HG03039 (cell line): ENCODE measurements around the gene RNU6-1.

Experiments used
- ATAC-seq: cut with Tn5 transposase; IDR thresholded peaks from one replicate; pipeline ENCODE4 v1.9.1; 2021; ENCODE audit warnings: mild to moderate bottlenecking, moderate library complexity; ENCODE audit not compliant: unreplicated experiment

Gene RNU6-1

DNA sequence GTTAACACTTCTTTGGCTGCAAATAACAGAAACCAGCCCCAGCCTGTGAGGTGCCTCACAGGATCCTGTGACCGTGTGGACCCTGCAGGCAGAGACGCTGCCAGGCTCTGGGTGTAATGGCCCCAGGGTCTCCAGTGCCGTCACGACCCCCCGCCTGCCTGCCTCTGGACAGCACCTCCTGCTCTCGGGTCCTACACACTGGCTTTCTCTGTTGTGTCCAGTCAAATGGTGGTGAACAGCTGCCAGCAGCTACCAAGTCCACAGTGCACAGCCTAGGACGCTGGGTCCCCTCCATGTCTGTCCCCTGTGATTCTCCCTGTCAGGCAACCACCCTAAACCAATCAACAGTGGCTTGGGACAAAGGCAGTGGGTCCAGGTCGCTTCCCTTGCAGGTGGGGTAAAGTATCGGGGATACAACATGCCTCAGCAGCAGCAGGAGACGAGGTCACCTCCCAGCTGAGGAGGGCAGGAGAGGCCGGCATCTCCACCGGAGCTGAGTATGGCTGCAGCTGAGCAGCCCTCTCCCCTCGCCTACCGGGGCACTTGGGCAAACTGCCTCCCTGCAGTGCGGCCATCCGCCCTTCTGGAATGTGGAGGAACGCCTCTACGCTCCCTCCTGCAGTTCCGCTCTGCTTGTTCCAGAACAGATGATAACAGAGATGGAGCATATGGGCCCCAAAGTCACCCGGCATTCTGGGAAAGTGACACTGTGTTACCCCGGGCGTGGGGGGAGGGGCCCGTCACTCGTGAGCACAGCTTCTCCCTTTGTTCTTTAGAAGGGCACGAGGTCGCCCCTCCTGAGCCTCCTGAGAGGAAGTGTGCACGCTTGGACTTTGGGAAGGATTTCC is 35.6 kb downstream of the RNU6-1 start:
- ATAC-seq: no peak

DNA sequence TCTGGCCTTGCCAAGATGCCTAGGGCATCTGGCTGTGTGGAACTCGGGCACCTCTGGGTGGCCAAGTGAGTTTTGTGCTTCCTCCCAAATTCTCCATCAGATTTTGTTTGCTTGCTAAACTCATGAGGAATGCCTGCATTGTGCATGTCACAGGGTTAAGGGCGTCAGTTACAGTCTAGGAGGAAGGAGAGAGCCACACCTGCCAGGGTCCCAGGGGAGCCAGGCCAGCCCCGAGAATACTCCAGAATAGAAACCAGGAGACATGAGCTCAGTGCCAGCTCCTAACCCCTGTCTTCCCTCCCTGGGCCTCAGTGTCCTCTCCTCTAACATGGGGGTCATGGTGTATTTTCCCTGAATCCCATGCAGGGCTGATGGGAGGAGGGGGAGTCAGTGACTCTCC is 36.5 kb downstream of the RNU6-1 start:
- no peak for ATAC-seq

DNA sequence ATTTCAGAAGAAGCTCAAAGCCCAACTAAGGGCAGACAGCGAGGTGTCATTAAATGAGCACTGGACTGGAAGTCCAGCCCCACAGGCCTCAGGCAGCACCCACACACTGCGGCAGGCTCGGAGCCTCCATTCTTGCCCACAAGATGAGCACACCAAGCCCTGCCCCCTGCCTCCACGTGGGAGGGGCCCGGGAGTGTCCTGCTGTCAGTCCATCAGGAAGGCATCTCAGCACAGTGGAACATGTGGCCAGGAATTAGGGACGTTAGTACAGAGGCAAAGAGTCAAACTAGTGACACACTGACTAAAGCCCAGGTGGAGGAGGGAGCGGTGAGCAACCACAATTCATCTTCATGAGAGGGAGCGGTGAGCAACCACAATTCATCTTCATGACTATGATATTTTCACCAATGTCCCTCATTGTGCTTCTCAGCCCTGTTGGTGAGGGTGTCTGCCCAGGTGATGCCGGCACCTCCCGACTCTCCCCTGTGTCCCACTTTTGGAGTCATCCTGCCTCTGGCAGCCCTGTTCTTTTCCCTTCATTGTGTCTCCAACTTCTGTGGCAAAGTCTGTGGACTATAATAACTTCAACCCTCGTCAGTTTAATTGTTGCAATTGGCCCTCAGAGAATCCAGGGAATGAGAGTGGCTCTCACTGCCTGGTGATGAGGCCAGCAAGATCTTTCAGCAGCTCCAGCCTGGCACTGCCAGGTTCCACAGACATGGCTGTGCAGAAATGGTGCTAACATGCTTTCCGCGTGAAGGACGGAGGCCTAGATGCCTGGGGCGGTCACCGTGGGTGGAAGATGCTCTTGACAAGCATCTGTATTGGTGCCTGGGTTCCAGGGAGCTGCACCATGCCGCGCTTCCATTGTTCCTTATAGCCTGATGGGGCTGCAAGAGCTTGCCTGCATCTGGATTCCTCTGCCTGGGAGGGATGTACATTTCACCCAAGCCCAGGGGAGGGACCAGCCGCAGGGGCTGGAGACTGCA is 37.6 kb downstream of the RNU6-1 start:
- ATAC-seq: no peak

DNA sequence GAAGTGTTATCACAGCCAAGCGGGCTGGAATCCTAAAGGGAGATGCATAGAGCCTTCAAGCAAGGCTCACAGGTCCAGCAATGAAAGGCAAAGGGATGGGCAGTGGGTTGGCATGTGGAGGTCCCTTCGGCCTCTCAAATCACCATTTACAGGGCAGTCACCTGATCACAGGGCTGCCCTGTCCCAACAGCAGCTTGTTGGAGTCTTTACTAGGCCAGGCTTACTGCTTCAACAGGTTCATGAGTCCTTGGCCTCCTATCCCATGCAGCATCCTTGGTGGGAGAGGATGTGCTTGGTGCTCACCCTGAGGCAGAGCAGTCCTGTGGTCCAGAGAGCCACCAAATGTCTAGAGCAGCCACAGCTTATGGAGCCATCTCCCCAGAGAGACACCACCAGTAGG is 38.7 kb downstream of the RNU6-1 start:
- ATAC-seq: no peak

DNA sequence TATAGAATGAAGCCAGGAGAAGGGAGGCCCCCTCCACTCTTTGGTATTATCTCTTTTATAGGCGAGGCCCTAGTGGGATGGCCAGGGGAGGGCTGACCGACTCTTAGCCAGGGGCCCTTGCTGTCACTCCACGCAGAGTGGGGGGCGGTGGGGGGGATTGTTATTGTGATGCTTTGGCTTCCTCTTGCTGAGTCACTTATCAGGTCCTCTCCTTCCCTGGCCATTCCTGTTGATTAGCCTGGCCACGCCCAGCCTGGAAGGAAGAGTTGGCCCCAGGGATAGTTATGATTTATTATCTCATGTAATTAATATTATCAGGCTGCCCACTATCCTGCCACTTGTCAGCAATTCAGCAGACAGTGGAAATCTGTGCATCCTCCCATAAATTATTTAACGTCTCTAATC is 40.0 kb downstream of the RNU6-1 start:
- no peak for ATAC-seq

DNA sequence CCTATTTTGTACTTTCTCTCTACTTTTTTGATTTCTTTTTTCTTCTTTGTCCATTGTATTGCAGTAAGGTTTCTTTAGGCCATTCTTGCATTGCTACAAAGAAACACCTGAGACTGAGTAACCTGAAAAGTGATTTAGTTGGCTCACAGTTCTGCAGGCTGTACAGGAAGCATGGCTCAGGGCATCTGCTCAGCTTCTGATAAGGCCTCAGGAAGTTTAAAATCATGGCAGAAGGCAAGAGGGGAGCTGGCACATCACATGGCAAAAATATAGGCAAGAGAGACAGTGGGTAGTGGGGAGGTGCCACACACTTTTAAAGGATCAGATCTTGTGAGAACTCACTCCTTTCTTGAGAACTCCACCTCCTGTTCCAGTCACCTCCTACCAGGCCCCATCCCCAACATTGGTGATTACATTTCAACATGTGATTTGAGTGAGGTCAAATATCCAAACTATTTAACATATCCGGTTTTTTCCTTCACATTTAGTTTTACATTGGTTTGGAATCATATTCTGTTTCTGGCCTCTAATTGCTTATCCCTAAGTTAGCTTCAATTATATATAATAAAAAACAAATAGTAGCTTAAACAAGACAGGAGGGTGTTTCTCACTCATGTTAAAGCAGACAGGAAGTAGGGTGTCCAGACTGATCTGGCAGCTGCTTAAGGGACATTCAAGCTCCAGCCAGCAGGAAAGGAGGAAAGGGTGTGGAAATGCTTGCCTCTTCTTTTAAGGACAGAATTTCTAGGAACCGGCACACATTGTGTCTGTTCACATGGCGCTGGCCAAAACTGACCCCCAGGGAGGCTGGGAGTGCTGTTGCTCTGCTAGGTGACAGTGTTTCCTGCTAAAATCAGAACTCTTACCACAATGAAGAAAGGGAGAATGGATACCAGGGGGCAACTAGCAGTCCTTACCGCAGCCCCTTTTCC is 43.4 kb downstream of the RNU6-1 start:
- ATAC-seq: no peak

DNA sequence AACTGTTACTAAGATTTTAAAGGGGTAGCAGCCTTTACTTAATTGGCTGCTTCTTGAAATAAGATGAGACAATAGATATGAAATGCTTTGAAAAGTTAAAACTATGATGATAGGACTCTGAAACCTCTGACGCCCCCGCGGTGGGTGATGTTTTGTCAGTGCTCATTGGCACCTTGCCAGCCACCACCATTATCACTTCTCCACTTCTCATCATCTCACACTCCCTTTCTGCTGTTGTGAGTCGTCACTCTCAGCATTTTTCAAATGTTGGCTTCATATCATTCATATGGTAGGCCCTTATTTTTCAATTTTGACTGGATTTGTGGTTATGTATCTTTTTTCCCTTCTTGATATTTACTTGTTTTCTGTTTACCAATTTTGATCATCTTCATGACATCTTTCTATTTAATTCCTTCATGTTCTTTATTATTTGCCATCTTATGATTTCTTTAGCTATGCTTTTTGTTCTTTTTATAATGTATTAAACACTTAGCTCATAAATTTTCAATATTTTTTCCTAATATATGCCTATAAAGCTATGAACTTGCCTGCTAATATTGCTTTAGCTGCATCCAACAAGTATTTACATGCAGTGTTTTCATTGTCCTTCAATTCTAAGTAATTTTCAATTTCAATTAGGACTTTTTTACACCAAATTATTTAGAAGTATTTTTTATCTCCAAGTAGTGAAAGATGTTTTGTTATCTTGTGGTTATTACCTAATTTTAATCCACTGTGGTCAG is 44.8 kb downstream of the RNU6-1 start:
- ATAC-seq: no peak

DNA sequence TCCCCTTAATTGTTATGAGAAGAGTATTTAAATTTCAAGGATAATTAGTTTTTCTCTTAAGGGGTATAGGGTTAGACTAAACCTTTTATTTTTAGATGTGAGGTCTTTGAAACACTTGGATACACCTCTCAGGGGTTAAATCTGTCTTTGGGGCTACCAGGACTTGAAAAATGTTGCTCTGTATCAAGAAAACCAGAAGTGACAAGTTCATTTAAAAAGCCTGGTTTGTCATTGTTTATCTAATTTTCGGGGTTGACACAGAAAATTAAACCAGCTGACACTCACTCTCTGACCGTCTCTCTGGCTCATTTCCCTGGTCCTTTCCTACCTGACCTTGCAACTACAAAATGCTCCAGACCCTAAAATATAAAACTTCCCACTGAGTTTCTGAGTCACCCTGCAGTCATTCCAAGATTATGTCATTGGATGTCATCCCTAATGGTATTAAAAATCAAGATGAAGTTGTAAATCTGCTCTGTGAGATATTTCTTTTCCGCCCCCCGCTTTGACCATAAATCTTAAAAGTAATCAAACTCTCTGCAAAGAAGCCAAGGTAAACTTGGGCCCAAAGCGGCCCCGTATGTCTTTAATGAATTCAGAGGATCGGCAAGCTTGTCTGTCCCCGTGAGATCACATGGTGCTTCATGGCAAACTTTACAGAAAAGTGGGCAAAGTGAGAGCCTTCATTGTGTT is 47.4 kb downstream of the RNU6-1 start:
- no peak for ATAC-seq

DNA sequence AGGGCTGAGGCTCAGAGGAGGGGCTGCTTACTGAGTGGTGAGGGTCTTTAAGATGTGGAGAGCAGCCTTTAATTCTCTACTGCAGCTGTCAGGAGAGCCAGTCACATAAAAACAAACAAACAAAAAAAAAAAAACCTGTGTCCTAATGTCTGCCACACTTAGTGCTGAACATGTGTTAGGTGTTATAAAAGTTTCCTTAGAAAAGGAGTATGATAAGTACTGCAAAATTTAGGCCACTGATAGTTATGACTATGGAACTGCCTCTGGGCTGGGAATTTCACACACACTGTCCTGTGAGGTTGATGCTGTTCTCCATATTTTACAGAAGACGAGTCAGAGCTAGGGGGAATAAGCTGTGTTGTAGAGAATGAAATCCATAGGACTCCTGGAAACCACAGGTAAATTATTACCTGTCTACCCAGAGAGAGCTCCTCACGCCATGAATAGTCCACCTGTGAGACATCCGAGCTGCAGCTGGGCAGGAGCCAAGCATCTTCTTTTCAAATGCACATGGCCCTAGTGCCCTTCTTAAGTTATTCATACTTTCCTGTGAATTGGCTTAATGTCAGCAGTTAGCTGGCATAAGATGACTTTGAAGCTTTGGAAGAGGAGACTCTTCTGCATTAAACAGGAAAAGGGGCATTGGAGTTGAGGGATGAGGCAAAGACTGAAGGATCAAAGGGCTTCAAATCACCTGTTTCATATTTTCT is 49.1 kb downstream of the RNU6-1 start:
- no peak for ATAC-seq
